HFFc6 (cell line): ENCODE measurements around the gene BRIP1. TPM values are rescaled to one million over a fixed set of nuclear protein-coding genes. Genes with fewer than 3 reads are reported as not detected.

Experiments
- DNase-seq: peaks from one replicate; pipeline ENCODE4 v3.0.0-alpha.2; 2018
- H3K27ac Mint-ChIP-seq: 2 replicates; pipeline ENCODE4 v1.8.0; 2020; ENCODE audit warnings: mild to moderate bottlenecking, mixed read lengths
- H3K27me3 Mint-ChIP-seq: 2 replicates; pipeline ENCODE4 v1.8.0; 2021; ENCODE audit warnings: mild to moderate bottlenecking, moderate library complexity, mixed read lengths; ENCODE audit not compliant: insufficient read depth
- H3K36me3 Mint-ChIP-seq: 2 replicates; pipeline ENCODE4 v1.8.0; 2021; ENCODE audit warnings: low read depth, mixed read lengths
- H3K4me1 Mint-ChIP-seq: 2 replicates; pipeline ENCODE4 v1.8.0; 2020; ENCODE audit warnings: low read depth, mixed read lengths
- H3K4me3 Mint-ChIP-seq: 2 replicates; pipeline ENCODE4 v1.8.0; 2020; ENCODE audit warnings: mild to moderate bottlenecking, moderate library complexity, mixed read lengths
- H3K9me3 Mint-ChIP-seq: 2 replicates; pipeline ENCODE4 v1.8.0; 2020; ENCODE audit warnings: mild to moderate bottlenecking, mixed read lengths
- total RNA-seq, 6 experiments: library from RNA; stranded (reverse); fragmentation: NEBNext Ultra II Directional; extraction: Animal tissue kit (Norgen Biotek cat#: 25700); gene quantifications; 2 replicates in 1 of 6; 3 replicates in 5 of 6; pipeline ENCODE4 v1.2.3, GENCODE V29; 2021
- TF ChIP-seq, protein P1 (sequence below): fragments of 200-600 bp; sonication (generic); IDR thresholded peaks from 2 replicates; pipeline ENCODE4 v1.5.0; 2021; ENCODE audit warnings: antibody characterized with exemption, mild to moderate bottlenecking

The BRIP1 gene
- total RNA-seq, 6 experiments from 2014 or later = 4.6 to 9.7 (median 8.5) TPM

DNA sequence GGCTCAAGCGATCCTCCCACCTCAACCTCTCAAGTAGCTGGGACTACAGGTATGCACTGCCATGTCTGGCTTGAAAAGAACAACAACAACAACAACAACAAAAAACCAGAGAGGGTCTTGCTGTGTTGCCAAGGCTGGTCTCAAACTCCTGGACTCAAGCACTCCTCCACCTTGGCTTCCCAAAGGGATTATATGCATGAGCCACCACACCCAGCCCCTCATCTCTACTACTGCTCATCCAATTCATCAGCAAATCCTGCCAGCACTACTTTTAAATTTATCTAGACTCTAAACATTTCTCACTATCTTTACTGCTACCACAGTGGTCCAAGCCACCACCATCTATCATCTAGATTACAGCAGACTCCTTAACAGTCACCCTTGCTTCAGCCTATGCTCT is 109.6 kb downstream of the BRIP1 start:
- peaks cover 5% of the 10 kb centered on the region; the same call in 1 of the 2 replicates for H3K9me3 Mint-ChIP-seq
- no peaks in the 10 kb centered on the region for H3K27me3 Mint-ChIP-seq
- H3K27ac Mint-ChIP-seq = no peak overlapping the region
- TF ChIP-seq, protein P1, sequence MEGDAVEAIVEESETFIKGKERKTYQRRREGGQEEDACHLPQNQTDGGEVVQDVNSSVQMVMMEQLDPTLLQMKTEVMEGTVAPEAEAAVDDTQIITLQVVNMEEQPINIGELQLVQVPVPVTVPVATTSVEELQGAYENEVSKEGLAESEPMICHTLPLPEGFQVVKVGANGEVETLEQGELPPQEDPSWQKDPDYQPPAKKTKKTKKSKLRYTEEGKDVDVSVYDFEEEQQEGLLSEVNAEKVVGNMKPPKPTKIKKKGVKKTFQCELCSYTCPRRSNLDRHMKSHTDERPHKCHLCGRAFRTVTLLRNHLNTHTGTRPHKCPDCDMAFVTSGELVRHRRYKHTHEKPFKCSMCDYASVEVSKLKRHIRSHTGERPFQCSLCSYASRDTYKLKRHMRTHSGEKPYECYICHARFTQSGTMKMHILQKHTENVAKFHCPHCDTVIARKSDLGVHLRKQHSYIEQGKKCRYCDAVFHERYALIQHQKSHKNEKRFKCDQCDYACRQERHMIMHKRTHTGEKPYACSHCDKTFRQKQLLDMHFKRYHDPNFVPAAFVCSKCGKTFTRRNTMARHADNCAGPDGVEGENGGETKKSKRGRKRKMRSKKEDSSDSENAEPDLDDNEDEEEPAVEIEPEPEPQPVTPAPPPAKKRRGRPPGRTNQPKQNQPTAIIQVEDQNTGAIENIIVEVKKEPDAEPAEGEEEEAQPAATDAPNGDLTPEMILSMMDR = no peak
- DNase-seq = no peak
- H3K4me3 Mint-ChIP-seq = no peak overlapping the region
- peaks cover 5% of the 10 kb centered on the region for H3K4me1 Mint-ChIP-seq
- peaks cover 11% of the 10 kb centered on the region for H3K36me3 Mint-ChIP-seq

DNA sequence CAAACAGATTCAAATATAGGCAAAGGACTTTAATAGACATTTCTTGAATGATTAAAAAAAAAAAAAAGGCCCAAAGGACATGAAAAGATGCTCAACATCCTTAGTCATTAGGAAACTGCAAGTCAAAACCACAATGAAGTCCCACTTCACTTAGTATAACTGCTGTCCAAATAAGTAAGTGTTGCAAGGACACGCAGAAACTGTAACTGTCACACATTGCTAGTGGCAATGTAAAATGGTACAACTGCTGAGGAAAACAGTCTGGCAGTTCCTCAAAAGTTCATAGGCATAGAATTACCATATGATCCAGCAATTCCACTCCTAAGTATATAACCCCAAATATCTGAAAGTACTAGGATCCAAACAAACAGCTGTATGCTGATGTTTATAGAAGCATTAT is 112.7 kb downstream of the BRIP1 start:
- Mint-ChIP-seq H3K4me1 (no peaks in the 10 kb centered on the region), H3K27me3 (no peaks in the 10 kb centered on the region; the same call in 1 of the 2 replicates), H3K36me3 (peaks cover 28% of the 10 kb centered on the region), H3K9me3 (peaks cover 8% of the 10 kb centered on the region), H3K27ac (no peak overlapping the region), H3K4me3 (no peak overlapping the region)
- TF ChIP-seq, protein P1 = no peak
- no peak for DNase-seq

DNA sequence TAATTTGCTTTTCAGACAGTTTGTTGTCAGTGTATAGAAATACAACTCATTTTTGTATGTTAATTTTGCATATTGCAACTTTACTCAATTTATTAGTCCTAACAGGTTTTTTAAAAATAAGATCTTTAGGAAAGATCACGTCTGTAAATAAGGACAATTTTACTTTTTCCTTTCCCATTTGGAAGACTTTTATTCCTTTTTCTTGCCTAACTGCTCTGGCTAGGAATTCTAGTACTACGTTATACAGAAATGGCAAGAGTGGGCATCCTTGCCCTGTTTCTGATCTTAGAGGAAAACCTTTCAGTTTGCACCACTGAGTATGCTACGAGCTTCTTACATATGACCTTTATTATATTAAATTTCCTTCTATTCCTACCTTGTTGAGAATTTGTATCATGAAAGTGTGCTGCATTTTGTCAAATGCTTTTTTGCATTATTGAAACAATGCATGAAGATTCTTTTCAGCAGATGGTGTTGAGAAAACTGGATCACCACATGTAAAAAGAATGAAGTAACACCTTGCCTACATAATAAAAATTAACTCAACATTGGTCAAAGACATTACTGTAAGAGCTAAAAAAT is 113.4 kb downstream of the BRIP1 start:
- H3K4me1 Mint-ChIP-seq = no peaks in the 10 kb centered on the region
- TF ChIP-seq, protein P1 = no peak
- no peak for DNase-seq
- peaks cover 29% of the 10 kb centered on the region for H3K36me3 Mint-ChIP-seq
- no peaks in the 10 kb centered on the region; the same call in 1 of the 2 replicates for H3K27me3 Mint-ChIP-seq
- H3K4me3 Mint-ChIP-seq = no peak overlapping the region
- peaks cover 8% of the 10 kb centered on the region for H3K9me3 Mint-ChIP-seq
- no peak overlapping the region for H3K27ac Mint-ChIP-seq

DNA sequence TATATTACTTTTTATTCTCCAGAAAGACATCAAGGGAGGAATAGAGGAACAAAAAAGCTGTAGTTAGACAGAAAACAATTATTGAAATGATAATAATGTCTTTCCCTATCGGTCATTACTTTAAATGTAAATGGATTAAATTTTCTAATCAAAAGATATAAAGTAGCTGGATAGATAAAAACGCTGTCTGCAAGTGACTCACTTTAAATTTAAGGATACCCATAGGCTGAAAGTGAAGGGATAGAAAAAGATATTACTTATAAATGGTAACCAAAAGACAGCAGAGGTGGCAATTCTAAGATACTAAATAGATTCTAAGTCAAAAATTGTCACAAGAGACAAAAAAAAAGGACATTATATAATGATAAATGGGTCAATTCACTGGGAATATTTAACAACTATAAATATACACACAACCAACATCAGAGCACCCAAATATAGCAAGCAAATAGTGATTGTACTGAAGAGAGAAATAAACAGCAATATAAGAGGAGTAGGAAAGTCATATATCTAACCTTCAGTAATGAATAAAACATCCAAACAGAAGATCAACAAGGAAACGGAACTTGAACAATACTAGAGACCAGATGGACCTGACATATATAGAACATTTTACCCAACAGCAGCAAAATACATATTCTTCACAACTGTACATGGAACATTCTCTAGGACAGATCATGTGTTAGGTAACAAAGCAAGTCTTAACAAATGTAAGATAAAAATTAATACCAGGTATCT is 116.9 kb downstream of the BRIP1 start:
- Mint-ChIP-seq H3K27ac (no peak overlapping the region), H3K4me1 (no peaks in the 10 kb centered on the region), H3K9me3 (peaks cover 8% of the 10 kb centered on the region), H3K27me3 (no peaks in the 10 kb centered on the region; the same call in 1 of the 2 replicates), H3K4me3 (no peak overlapping the region), H3K36me3 (peaks cover 49% of the 10 kb centered on the region)
- DNase-seq = no peak
- TF ChIP-seq, protein P1 = no peak

DNA sequence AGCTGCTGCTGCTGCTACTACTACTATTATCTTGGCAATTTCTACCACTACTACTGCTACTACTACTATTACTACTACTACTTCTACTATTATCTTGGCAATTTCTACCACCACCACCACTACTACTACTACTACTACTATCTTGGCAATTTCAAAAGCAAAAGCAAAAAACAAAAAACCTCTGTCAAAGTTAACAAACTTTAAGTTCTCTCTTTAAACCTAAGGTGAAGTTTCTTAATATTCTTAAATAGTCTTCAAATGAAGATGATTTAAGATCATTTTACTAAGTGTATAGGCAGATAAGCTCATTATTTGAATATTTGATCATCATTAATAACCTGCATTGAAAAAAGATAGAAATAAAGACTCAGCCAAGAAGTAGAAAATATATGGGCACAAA is 118.5 kb downstream of the BRIP1 start:
- H3K27me3 Mint-ChIP-seq = no peaks in the 10 kb centered on the region; the same call in 1 of the 2 replicates
- peaks cover 59% of the 10 kb centered on the region for H3K36me3 Mint-ChIP-seq
- no peak overlapping the region for H3K4me3 Mint-ChIP-seq

More for the DNA sequence above, 118.5 kb downstream of the BRIP1 start:
- Mint-ChIP-seq H3K27ac (no peak overlapping the region), H3K9me3 (peaks cover 12% of the 10 kb centered on the region), H3K4me1 (peaks cover 2% of the 10 kb centered on the region; the same call in 1 of the 2 replicates)
- TF ChIP-seq, protein P1 = no peak
- no peak for DNase-seq
